HCT116 (cell line): Measurements from ENCODE around the gene CPSF2. TPM values are rescaled to one million over a fixed set of nuclear protein-coding genes. Genes with fewer than 3 reads are reported as not detected.

Source experiments
- ATAC-seq: fragments of 200-7000 bp; cut with Tn5 transposase; 2 replicates; pipeline ENCODE4 v1.9.1; 2020; ENCODE audit warnings: mild to moderate bottlenecking, moderate library complexity
- BruUV-seq: library from RNA; stranded (reverse); fragments of 400-500 nt; replicated peaks from 2 replicates; lab custom pipeline; 2021; lab: Mats Ljungman, UMichigan
- CTCF ChIA-PET: fragments of 300-600 bp; sonication (Branson Sonifier 250); formaldehyde crosslinking; loops from one replicate; lab custom pipeline; 2021; ENCODE audit warnings: antibody characterized with exemption; lab: Charles Lee
- POLR2A ChIA-PET: fragments of 300-600, 350-600 bp; sonication (Branson Sonifier 250); formaldehyde crosslinking; loops from one replicate; lab custom pipeline; 2021; ENCODE audit warnings: antibody characterized with exemption; lab: Charles Lee
- RAD21 ChIA-PET, 2 experiments: fragments of 300-600 bp; sonication (Branson Sonifier 250); formaldehyde crosslinking; loops; one replicate each; lab custom pipeline; 2023; ENCODE audit warnings: low total read pairs in 2 of 2; ENCODE audit not compliant: uncharacterized antibody in 2 of 2, unreplicated experiment in 2 of 2, low non-redundant PET in 1 of 2; lab: Charles Lee
- DNase-seq: peaks from one replicate; pipeline ENCODE4 v3.0.0-alpha.2; 2010; ENCODE audit warnings: low read depth, low spot score
- H2AFZ ChIP-seq: fragments of 200-600 bp; shearing (Covaris generic), sonication (generic); 2 replicates; pipeline ENCODE4 v1.6.1; 2017; ENCODE audit warnings: low read depth, mixed run types, mixed read lengths, antibody characterized with exemption, low read length; ENCODE audit not compliant: poor library complexity, severe bottlenecking
- H3K27ac ChIP-seq: 2 replicates; pipeline ENCODE4 v1.5.1; 2012; ENCODE audit warnings: low read depth, low read length
- H3K27me3 ChIP-seq: fragments of 200-600 bp; sonication (generic); 2 replicates; pipeline ENCODE4 v1.6.1; 2016; ENCODE audit warnings: mixed run types, low read length, mixed read lengths; ENCODE audit not compliant: insufficient read depth
- H3K36me3 ChIP-seq, 2 experiments: fragments of 200-500 bp in 1 of 2; fragments of 200-600 bp in 1 of 2; sonication (Bioruptor generic) in 1 of 2; sonication (generic) in 1 of 2; 2 replicates each; pipeline versions ENCODE4 v1.5.1 to v1.6.1; 2014 to 2016; ENCODE audit warnings: low read length in 2 of 2, inconsistent platforms in 1 of 2, mixed read lengths in 1 of 2, mixed run types in 1 of 2; ENCODE audit not compliant: insufficient read depth in 2 of 2, control insufficient read depth in 1 of 2
- H3K4me1 ChIP-seq, 2 experiments: fragments of 200-600 bp in 1 of 2; sonication (generic) in 1 of 2; 2 replicates each; pipeline versions ENCODE4 v1.5.1 to v1.6.1; 2012 to 2017; ENCODE audit warnings: low read length in 2 of 2, inconsistent platforms in 1 of 2, mild to moderate bottlenecking in 1 of 2, mixed read lengths in 1 of 2, mixed run types in 1 of 2, moderate library complexity in 1 of 2; ENCODE audit not compliant: insufficient read depth in 2 of 2, control insufficient read depth in 1 of 2
- H3K4me2 ChIP-seq: fragments of 200-600 bp; sonication (generic); 2 replicates; pipeline ENCODE4 v1.6.1; 2017; ENCODE audit warnings: mixed run types, low read length, mixed read lengths
- H3K4me3 ChIP-seq, 2 experiments: fragments of 200-600 bp in 1 of 2; sonication (generic) in 1 of 2; replicated peaks in 1 of 2; 2 replicates each; pipeline ENCODE4 v1.5.1; 2011 to 2016; ENCODE audit warnings: low read length in 2 of 2, control low read depth in 1 of 2, low read depth in 1 of 2, mild to moderate bottlenecking in 1 of 2, mixed read lengths in 1 of 2, mixed run types in 1 of 2
- H3K79me2 ChIP-seq: fragments of 200-600 bp; sonication (generic); 2 replicates; pipeline ENCODE4 v1.6.1; 2017; ENCODE audit warnings: mild to moderate bottlenecking, mixed run types, low read length, moderate library complexity, mixed read lengths; ENCODE audit not compliant: insufficient read depth
- H3K9ac ChIP-seq: fragments of 200-600 bp; sonication (generic); 2 replicates; pipeline ENCODE4 v1.6.1; 2016; ENCODE audit warnings: low read length, mixed read lengths
- H3K9me2 ChIP-seq: fragments of 200-600 bp; sonication (generic), shearing (Covaris generic); 2 replicates; pipeline ENCODE4 v1.6.1; 2017; ENCODE audit warnings: mixed run types, mild to moderate bottlenecking, moderate library complexity; ENCODE audit not compliant: insufficient read depth
- H3K9me3 ChIP-seq, 2 experiments: fragments of 200-500 bp in 1 of 2; fragments of 200-600 bp in 1 of 2; sonication (Bioruptor generic) in 1 of 2; sonication (generic) in 1 of 2; 2 replicates each; pipeline ENCODE4 v1.6.1; 2014 to 2017; ENCODE audit warnings: low read length in 2 of 2, mixed read lengths in 2 of 2, inconsistent platforms in 1 of 2, low read depth in 1 of 2, mild to moderate bottlenecking in 1 of 2, mixed run types in 1 of 2, moderate library complexity in 1 of 2; ENCODE audit not compliant: control insufficient read depth in 1 of 2, insufficient read depth in 1 of 2
- H4K20me1 ChIP-seq: fragments of 200-600 bp; sonication (generic), shearing (Covaris generic); 2 replicates; pipeline ENCODE4 v1.6.1; 2017; ENCODE audit warnings: mixed run types, mild to moderate bottlenecking, moderate library complexity; ENCODE audit not compliant: insufficient read depth
- ATF3 ChIP-seq: IDR thresholded peaks from 2 replicates; pipeline ENCODE4 v1.6.1; 2012
- CBX3 ChIP-seq: IDR thresholded peaks from 2 replicates; pipeline ENCODE4 v1.6.1; 2012; ENCODE audit warnings: low read depth
- CEBPB ChIP-seq: IDR thresholded peaks from 2 replicates; pipeline ENCODE4 v1.6.1; 2012; ENCODE audit warnings: low read depth
- CTCF ChIP-seq, 3 experiments: fragments of 200-600 bp in 1 of 3; sonication (generic) in 1 of 3; IDR thresholded peaks in 2 of 3; conservative IDR thresholded peaks in 1 of 3; 2 replicates each; pipeline ENCODE4 v1.5.1; 2012 to 2017; ENCODE audit warnings: low read depth in 2 of 3, low read length in 2 of 3, antibody characterized with exemption in 1 of 3, borderline replicate concordance in 1 of 3, control low read depth in 1 of 3, mild to moderate bottlenecking in 1 of 3, mixed read lengths in 1 of 3, mixed run types in 1 of 3, moderate library complexity in 1 of 3; ENCODE audit not compliant: insufficient read depth in 1 of 3
- ELF1 ChIP-seq: IDR thresholded peaks from 2 replicates; pipeline ENCODE4 v1.6.1; 2012; ENCODE audit warnings: low read depth, borderline replicate concordance
- EZH2 ChIP-seq: fragments of 200-600 bp; sonication (generic); IDR thresholded peaks from 2 replicates; pipeline ENCODE4 v1.6.1; 2017; ENCODE audit warnings: antibody characterized with exemption, mixed run types
- EZH2phosphoT487 ChIP-seq: fragments of 200-600 bp; IDR thresholded peaks from 2 replicates; pipeline ENCODE4 v1.6.1; 2018; ENCODE audit warnings: antibody characterized with exemption, borderline replicate concordance
- FOSL1 ChIP-seq: IDR thresholded peaks from 2 replicates; pipeline ENCODE4 v1.6.1; 2012; ENCODE audit warnings: low read depth
- JUND ChIP-seq: IDR thresholded peaks from 2 replicates; pipeline ENCODE4 v1.6.1; 2012
- POLR2A ChIP-seq: IDR thresholded peaks from 2 replicates; pipeline ENCODE4 v1.7.0; 2011; ENCODE audit warnings: borderline replicate concordance; ENCODE audit not compliant: insufficient read depth, insufficient read length; ENCODE audit errors: extremely low read depth
- POLR2AphosphoS5 ChIP-seq: IDR thresholded peaks from 2 replicates; pipeline ENCODE4 v1.6.1; 2011; ENCODE audit warnings: mild to moderate bottlenecking, low read depth, low read length, moderate library complexity
- RAD21 ChIP-seq: IDR thresholded peaks from 2 replicates; pipeline ENCODE4 v1.6.1; 2012; ENCODE audit warnings: low read depth, mild to moderate bottlenecking
- REST ChIP-seq: IDR thresholded peaks from 2 replicates; pipeline ENCODE4 v1.6.1; 2012; ENCODE audit warnings: low read depth
- SIN3A ChIP-seq: IDR thresholded peaks from 2 replicates; pipeline ENCODE4 v1.6.1; 2012; ENCODE audit warnings: low read depth
- SP1 ChIP-seq: IDR thresholded peaks from 2 replicates; pipeline ENCODE4 v1.6.1; 2012; ENCODE audit warnings: low read depth
- TCF7L2 ChIP-seq: IDR thresholded peaks from 2 replicates; pipeline ENCODE4 v1.7.0; 2011; ENCODE audit warnings: borderline replicate concordance, inconsistent platforms; ENCODE audit not compliant: insufficient read depth, insufficient read length; ENCODE audit errors: extremely low read depth
- YY1 ChIP-seq: IDR thresholded peaks from 2 replicates; pipeline ENCODE4 v1.6.1; 2011; ENCODE audit warnings: low read length, low read depth, moderate library complexity, mild to moderate bottlenecking; ENCODE audit not compliant: insufficient replicate concordance; ENCODE audit errors: extremely low read depth
- ZFX ChIP-seq: fragments of 450-650 bp; IDR thresholded peaks from 2 replicates; pipeline ENCODE4 v1.6.1; 2017
- intact Hi-C: fragments of 100-400 bp; cut with micrococcal nuclease; formaldehyde crosslinking; loops from 2 replicates; pipeline ENCODE4 v1.10.0; 2022
- total RNA-seq: library from RNA; stranded (reverse); gene quantifications from one replicate; pipeline ENCODE4 v1.2.1, GENCODE V29; 2021; ENCODE audit not compliant: unreplicated experiment

Gene CPSF2
- total RNA-seq, 1 experiment from 2014 or later: 77.0 TPM

- Histone ChIP-seq H3K27ac (no peak overlapping the region), H2AFZ (no peak overlapping the region), H3K4me1 (no peaks in the 10 kb centered on the region), H3K9me2 (no peaks in the 10 kb centered on the region), H3K4me3 (no peak overlapping the region), H3K9me3 (no peaks in the 10 kb centered on the region), H3K79me2 (no peaks in the 10 kb centered on the region), H3K4me2 (no peak overlapping the region), H4K20me1 (no peaks in the 10 kb centered on the region), H3K27me3 (no peaks in the 10 kb centered on the region), H3K36me3 (peaks cover 18 to 21% of the 10 kb centered on the region in 2 experiments), H3K9ac (no peak overlapping the region)
- DNase-seq: no peak
- ChIA-PET RAD21 (no interaction called here), CTCF (no interaction called here), POLR2A (no interaction called here)
- TF ChIP-seq SIN3A (no peak), CTCF (IDR thresholded peaks at IDR 0.05 in 2 of 3, conservative IDR thresholded peaks at IDR 0.05 in 1 of 3; ENCODE audit: borderline replicate concordance in 1 of 3, insufficient read depth in 1 of 3, low read depth in 2 of 3, low read length in 2 of 3) (no peak), ELF1 (no peak), JUND (no peak), POLR2A (no peak), POLR2AphosphoS5 (no peak), SP1 (no peak), TCF7L2 (no peak), RAD21 (no peak), EZH2phosphoT487 (no peak), FOSL1 (no peak), REST (no peak), ZFX (no peak), EZH2 (no peak), YY1 (no peak), ATF3 (no peak), CBX3 (no peak), CEBPB (no peak)
- intact Hi-C loops: no loop called here
- BruUV-seq: no TSS peak
- no peak for ATAC-seq
These were observed 43.2 kb downstream of the CPSF2 start for GRCh38 chr14:92164958-92165357.
